HG03064 (cell line): ENCODE results near the gene HEG1.

Experiments used
- ATAC-seq: cut with Tn5 transposase; IDR thresholded peaks from one replicate; pipeline ENCODE4 v1.9.1; 2021; ENCODE audit warnings: low read depth; ENCODE audit not compliant: unreplicated experiment

Gene HEG1

DNA sequence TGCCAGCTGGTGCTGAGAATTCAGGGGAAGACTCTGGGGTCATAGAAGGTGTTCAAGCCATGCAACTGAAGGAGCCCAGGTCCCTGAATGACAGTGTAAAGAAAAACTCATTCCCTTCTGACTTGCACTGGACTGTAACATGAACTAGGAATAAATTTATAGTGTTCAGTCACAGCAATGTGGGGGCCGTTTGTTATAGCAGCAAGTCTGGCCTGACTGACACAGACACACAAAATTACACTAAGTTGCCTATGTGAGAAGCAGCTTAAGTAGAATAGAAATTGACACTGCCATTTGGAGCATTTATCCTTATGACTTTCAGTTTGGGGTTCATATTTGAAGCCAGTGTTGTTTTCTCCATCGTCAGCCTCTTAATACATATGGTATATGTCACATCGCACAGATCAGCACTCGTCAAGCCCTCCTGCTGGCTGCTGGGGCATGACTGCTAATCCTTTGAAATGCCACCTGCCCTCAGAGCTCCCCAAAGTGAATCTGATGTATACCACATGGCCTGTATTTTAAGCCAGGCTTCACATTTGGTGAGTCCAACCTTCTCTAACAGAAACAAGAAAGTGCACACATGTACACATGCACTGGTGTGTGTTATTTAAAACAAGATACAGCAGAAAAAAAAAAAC lies 17.1 kb upstream of the HEG1 start:
- no peak for ATAC-seq

DNA sequence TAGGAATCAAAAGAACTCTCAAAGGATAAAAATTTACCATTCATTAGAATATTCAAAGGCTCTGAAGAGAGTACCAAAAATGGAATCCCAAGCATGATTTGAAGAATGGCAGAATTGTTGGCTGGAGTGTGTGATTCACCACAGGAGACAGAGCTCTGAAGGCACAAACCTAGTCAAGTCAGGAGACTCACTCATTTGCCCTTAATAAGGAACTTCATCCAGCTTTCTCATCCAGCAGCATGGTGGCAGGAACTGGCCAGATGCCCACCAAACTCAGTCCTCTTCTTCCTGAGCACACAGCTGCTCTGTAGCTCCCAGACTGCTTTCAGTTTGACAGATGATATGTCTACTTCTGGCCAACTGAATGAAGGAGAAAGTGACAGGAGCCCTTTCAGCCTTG lies 16.5 kb upstream of the HEG1 start:
- no peak for ATAC-seq

DNA sequence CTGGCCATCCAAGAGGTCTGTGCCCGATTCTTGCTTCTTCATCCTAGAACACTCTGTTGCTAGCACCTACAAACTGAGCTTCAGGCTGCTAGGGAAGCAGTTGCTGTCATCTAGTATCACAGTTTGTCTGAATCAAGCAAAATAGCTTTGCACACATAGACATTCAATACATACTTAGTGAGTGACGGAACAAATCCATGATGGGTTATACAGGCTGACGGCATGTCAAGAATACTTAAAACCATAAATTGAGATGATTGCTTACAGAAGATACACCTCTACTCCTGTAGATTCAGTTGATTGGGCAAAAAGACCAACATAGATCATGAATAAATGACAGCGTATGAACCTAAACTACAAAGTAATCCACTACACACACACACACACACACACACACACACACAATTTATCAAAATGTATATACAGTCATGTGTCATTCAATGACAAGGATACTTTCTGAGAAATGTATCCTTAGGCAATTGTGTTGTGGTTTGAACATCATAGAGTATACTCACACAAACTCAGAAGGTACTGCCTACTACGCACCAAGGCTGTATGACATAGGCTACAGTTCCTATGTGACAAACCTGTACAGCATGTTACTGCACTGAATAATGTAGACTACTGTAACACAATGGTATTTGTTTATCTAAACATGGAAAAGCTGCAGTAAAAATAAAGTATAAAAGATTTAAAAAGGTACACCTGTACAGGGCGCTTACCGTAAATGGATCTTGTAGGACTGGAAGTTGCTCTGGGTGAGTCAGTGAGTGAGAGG lies 14.4 kb upstream of the HEG1 start:
- ATAC-seq = no peak

DNA sequence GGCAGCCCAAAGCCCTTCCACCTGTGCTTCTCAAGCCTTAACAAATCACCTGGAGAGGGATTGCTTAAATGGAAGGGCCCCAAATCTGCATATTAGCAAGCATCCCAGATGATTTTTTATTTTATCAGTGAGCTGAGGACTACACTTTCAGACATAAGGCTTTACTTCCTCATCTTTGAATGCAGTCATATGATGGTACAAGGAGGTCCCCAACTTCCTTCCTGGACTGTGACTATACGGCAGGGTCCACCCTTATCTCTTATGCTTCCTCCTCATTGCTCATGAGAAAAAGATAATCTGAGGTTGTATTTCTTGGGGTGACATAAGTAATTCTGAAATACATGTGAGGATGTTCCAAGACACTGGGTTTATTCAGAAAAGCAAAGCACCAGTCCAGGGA lies 13.7 kb upstream of the HEG1 start:
- no peak for ATAC-seq

DNA sequence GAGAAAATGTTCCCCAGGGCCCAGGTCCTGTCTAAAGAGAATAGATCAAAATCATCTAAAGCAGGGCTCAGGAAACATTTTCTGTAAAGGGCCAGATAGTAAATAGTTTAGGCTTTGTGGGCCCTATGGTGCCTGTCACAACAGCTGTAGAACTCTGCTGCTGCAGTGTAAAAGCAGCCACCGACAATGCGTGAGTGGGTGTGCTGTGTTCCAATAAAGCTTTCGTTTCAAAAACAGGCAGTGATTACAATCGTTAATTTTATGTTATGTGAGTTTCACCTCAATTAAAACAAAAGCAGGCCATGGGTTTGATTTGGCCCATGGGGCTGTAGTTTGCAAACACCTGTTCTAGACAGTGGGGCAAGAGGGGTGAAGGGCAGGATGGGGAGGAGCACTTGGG lies 12.5 kb upstream of the HEG1 start:
- no peak for ATAC-seq

DNA sequence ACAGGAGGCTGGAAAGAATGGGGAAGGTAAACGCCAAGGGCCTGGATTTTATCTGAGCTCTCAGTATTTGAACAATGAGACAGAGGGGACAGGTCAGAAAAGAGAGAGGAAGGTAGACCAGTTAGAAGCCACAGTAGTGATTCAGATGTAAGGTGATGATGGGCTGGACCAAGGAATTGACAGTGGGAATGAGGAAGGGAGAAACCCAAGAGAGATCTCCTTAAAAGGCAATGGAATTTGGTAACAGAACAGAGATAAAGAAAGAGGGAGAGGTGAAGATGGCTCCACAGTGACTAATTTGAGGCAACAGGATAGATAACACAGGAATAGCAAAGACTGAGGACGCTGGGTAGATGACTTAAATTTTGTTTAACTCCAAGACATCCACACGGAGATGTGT lies 11.4 kb upstream of the HEG1 start:
- no peak for ATAC-seq

DNA sequence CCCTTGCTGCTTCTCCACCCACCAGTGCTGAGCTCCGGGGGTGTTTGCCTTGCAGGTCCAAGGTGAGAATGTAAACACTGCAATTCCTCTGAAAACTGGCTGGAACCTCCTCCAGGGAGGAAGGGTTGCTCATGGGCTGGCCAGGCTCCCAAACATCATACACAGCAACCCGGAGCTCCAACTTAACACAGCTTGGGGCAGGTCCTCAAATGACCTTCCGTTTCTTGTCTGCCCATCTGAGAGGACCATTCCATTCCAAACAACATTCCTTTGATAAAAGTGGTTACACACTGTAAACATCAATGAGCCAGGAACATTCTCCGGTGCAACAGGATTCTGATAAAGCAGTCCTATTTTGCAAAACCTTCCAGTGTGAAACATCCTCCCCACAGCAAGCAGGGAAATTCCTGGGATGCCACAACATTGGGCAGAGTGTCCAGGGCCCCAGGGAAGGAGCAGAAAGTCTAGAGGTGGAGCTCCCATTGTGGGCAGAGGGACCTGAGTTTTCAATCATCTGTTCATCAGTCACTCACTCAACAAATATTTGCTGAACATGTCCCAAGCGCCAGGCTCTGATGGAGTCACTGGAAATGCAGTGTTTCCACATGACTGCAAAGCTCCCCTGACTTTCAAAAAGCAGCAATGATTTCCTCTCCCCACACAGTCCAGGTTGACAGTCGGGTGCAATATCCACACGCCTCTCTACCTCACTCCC lies 7.3 kb upstream of the HEG1 start:
- no peak for ATAC-seq

DNA sequence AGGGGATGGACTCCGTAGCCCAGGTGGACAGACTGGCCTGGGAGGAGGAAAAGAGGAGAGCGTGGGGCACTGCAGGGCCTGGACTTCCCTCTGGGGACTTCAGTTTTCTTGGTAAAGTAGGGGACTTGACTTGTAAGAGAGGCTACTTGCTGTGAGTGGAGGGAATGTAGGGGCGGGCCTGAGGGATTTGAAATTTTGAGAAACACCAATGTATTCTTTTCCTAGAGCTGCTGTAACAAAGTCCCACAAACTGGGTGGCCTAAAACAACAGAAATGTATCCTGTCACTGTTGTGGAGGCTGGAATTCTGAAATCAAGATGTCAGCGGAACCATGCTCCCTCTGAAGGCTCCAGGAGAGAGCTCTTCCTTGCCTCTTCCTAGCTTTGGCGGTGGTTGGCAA lies 5.8 kb upstream of the HEG1 start:
- ATAC-seq = no peak

DNA sequence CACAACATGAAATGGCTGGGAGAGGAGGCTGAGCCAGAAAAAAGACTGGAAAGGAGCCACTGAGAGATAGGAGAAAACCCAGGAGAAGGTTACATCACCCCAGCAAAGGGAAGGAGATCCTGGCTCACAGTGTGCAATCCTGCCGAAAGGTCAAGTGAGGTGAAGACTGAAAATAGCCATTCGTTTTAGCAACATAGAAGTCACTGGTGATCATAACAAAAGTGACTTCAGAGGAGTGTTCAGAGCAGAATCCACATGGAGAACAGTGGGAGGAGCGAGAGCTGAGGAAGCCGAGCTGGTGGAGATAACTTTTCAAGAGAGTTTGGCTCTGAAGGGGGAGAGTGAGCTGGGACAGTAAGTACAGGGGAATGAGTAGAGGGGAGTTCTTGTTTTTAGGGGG lies 5.4 kb upstream of the HEG1 start:
- ATAC-seq = no peak

DNA sequence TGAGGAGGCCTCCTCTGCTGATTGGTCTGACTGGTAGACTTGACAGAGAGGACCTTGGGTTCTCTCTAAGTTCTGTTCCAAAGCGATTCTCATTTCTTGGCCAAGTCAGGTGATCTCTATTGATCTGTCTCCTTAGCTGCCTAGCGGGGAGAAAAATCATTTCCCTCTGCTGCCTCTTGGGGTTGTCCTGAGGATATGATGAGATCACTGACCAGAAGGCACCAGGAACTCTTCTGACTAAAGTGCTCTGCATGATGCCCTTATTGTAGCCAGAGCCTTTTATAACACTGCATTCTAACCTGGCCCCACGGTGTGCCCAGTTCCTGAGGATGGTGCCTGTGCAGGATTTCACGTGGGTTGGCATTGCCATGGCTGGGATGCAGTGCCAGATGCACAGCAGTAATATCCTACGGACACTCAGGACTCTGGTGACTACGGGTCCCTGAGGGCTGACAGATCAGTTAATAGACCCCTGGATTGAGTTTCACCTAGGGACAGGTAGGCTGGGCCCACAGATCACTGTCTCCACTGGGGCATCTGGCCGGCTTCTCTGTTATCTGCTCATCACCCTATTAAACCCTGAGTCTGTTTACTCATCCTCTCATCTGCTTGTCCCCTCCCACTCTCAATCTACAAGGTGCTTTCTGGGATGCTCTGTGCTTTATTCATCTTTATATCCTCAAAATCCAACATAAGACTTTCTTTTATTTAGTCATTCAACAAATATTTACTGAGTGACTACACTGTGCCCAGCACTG lies 3.9 kb upstream of the HEG1 start:
- no peak for ATAC-seq

DNA sequence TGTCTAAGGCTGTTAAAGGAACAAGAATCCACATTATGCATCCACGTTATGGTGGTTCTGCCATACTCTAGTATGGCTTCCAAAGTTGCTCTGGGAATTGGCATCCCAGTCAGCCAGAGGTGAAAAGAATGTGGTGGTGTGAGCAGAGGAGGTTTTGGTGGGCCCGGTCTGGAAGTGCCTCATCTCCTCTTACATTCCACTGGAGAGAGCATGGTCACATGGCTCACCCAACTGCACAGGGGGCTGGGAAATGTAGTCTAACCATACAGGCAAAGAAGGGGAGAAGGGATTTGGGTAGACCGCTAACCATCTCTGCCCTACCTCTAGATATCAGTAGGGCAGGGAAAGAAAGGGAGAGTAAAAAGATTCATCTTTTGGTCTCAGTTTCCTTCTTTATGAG lies 3.2 kb upstream of the HEG1 start:
- ATAC-seq = no peak

DNA sequence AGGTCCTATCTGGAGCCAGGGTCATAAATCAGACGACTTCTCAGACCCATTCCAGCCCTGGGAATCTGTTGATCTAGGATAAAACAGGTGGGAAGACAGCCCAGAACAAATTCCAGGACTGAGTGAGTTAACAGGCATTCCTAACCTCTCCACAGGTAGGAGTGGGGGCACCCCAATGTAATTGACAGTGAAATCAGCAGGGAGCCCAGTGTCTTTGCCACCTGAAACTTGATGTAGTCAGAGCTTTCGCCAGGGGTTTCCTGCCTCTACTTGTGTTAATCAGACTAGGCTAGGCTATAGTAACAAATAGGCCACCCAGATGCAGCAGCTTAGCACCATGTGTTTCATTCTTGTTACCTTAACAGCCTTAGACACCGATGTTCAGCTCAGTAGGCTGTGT lies 2.7 kb upstream of the HEG1 start:
- no peak for ATAC-seq

DNA sequence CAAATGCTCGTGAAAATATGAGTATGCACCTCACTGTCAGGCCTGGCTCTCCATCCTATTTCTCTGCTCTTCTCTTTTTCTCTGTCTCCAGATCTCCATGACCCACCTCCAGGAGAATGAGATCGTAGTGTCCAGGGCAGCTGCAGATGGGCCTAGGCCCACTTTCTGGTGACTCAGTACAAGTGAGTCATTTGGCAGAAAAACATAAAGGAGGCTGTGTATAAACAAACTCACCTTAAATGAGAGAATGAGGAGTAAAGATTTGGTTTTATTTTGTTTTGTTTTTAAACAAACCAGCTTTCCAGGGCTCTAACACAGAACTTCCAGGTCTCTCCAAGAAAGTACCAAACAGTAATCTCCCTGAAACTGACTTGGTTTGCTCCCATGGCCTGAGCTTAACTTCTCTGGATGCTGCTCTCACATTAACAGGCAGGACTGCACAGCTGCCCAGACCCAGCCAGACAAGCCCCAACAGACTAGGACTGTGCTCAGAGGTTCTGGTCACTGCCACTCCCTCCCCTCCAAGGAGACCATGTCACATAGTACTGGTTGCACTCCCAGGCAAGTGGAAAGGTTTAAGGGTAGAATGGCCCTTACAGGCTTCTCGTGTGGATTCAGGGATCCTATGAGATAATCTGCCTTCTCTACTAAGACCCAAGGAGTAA lies 1.5 kb upstream of the HEG1 start:
- ATAC-seq = no peak

DNA sequence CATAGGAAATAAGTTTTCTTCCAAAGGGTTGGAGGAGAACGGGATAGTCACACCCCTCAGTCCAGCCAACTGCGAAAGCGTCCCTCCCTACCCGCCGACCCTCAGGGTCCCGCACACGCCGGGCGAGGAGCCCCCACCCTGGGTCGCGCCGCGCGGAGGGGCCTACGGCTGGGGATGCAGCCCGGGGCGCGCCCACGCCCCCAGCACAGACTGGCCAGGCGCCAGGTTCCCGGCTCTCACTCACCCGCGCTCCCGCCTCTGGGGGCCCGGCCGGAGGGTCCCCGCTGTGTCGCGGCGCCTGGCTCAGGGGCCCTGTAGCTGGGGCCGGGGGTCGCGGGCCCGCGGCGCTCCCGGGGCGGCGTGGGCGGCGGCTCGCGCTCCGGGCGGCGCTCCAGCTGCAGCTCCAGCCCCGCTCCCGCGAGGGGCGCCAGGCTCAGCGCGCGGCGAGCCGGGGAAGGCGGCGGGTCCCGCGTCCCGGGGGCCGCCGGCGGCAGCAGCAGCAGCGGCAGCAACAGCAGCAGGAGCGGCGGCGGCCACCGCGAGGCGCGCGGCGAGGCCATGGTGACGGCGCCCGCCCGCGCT lies 375 bp downstream of the HEG1 start:
- ATAC-seq = peak; percentile 10

DNA sequence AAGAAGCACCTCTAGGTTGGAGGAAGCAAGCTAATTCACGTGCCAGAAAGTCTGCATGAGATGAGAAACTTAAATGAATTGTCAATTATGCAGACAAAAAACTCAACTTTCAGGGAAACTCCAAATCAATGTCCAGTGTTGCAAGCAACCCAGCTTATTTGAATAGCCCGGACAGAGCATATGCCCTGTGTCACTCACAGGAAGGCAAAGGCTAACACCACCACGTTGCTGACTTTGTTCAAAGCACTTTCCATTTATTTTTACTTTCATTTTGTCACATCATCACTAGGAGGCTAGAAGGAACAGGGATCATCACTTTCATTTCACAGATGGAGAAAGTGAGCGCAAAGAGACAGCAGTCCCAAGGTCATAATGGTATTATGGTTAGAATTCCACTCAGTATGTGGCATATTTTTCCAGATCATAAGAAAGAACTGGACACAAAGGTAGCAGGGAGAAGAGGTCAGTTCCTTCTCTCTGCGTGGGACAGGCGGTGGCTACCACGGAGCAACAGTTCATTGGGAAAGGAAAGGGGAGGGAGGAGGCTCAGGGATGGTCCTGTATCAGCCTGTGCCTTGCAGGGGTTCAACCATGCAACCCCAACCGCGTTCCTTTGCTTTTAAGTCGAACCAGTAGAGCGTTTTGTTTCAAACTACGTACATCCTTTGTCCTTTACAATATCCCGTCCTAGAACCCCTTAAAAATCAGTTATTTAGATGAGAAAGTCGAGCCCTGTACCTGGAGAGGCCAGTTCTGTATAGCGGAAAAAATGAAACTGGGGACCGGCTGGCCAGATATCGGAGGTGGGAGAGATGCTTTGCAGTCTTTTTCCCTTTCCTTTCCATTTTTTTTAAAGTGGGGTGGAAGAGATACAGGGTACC lies 1.1 kb downstream of the HEG1 start:
- no peak for ATAC-seq

DNA sequence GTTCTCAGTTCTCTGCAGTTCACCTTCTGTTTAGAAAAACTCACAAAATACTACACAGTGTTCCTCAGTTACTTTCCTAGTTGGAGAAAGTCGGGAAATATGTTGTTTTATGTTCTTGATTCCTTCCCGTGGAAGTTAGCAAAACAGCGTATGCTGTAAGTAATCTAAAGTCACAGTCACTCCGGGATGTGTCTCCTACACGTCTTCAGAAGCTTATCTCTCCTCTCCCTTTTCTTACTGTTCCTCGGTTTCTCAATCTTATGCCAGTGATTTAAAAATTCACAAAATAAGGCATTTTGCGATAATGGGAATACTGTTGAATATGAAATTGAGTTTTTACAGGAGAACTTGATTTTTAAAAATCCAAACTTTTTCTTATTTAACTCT lies 1.7 kb downstream of the HEG1 start:
- no peak for ATAC-seq

DNA sequence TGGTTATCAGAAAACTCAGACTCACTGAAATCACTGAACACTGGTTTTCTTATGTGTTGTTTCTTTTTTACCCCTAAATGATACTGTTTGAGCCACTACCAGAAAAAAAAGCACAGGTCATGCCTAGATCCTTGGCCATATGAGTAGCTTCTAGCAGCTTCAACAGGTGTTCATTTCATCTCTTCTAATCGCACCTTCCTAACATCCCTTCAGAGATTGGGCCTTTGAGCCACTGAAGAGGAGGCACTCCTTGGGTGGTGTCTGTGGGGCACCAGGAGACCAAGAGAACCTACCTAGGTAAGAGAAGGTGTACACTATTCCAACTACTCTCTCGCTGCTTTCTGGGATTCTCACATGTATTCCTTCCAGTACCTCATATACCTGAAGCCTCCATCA lies 2.5 kb downstream of the HEG1 start:
- no peak for ATAC-seq

DNA sequence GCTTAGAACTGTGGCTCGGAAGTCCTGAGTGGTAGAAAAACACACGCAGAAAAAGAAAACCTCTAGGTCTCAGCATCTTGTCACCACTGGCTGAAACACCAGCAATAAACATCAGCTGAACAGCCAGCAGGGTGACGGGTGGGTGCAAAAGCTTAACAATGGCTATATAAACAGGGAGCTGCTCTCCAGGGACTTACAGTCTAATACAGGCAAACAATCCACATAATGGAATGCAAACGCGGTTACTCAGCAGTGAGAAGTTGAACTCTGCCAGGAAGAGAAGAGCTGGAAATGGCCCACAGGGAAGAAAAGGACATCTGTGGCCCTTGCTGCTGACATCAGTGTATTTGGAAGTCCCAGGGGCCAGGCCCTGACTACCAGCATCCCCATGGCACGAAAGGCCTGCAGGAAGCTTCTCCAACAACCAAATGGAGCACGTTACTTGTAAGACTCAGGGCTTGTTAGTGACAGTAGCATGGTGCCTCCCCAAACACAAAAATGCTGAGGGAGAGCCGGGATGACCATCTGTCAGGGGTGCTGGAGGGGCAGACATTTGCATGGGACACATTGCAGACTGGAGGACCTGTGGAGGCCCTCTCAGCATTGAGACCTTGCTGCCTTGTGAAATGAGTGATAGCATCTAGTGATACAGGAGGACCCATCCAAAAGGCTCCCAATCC lies 3.0 kb downstream of the HEG1 start:
- ATAC-seq = no peak
